Panc1 (cell line): Measurements from ENCODE around the gene CCDC61. TPM values are rescaled to one million over a fixed set of nuclear protein-coding genes. Genes with fewer than 3 reads are reported as not detected.

ENCODE experiments used
- ATAC-seq: fragments of 200-7000 bp; cut with Tn5 transposase; 2 replicates; pipeline ENCODE4 v1.9.1; 2020; ENCODE audit warnings: mild to moderate bottlenecking, moderate library complexity
- BruUV-seq: library from RNA; stranded (reverse); fragments of 400-500 nt; replicated peaks from 2 replicates; lab custom pipeline; 2021; lab: Mats Ljungman, UMichigan
- CTCF ChIA-PET: fragments of 300-600 bp; sonication (Branson Sonifier 250); formaldehyde crosslinking; loops from one replicate; lab custom pipeline; 2022; ENCODE audit warnings: antibody characterized with exemption; lab: Charles Lee
- POLR2A ChIA-PET: fragments of 300-600 bp; sonication (Branson Sonifier 250); formaldehyde crosslinking; loops from one replicate; lab custom pipeline; 2022; ENCODE audit warnings: antibody characterized with exemption; lab: Charles Lee
- DNase-seq: peaks from one replicate; pipeline ENCODE4 v3.0.0-alpha.2; 2010; ENCODE audit warnings: low read depth, low spot score
- H3K27ac ChIP-seq: 2 replicates; pipeline ENCODE4 v1.5.1; 2011; ENCODE audit warnings: mild to moderate bottlenecking, low read length, inconsistent platforms
- H3K27me3 ChIP-seq: fragments of 200-500 bp; sonication (Bioruptor generic); 2 replicates; pipeline ENCODE4 v1.6.0; 2014; ENCODE audit warnings: low read length, inconsistent platforms; ENCODE audit not compliant: control insufficient read depth, insufficient read depth
- H3K36me3 ChIP-seq: fragments of 200-500 bp; sonication (Bioruptor generic); 2 replicates; pipeline ENCODE4 v1.5.1; 2014; ENCODE audit warnings: inconsistent platforms, mild to moderate bottlenecking, low read length, moderate library complexity; ENCODE audit not compliant: control insufficient read depth, insufficient read depth
- H3K4me1 ChIP-seq: 2 replicates; pipeline ENCODE4 v1.5.1; 2011; ENCODE audit warnings: inconsistent platforms, mild to moderate bottlenecking, low read length, moderate library complexity; ENCODE audit not compliant: control insufficient read depth, insufficient read depth
- H3K4me3 ChIP-seq, 2 experiments: 2 replicates each; pipeline ENCODE4 v1.5.1; 2011 to 2012; ENCODE audit warnings: low read depth in 2 of 2, low read length in 2 of 2, mild to moderate bottlenecking in 2 of 2, inconsistent platforms in 1 of 2, moderate library complexity in 1 of 2
- H3K9me3 ChIP-seq: fragments of 200-500 bp; sonication (Bioruptor generic); 2 replicates; pipeline ENCODE4 v1.5.1; 2014; ENCODE audit warnings: low read depth, mild to moderate bottlenecking, inconsistent platforms, low read length, moderate library complexity; ENCODE audit not compliant: control insufficient read depth, insufficient read depth
- CTCF ChIP-seq: fragments of 450-650 bp; IDR thresholded peaks from 2 replicates; pipeline ENCODE4 v1.5.1; 2017; ENCODE audit warnings: mild to moderate bottlenecking
- POLR2AphosphoS5 ChIP-seq: IDR thresholded peaks from 2 replicates; pipeline ENCODE4 v1.6.1; 2012; ENCODE audit warnings: mild to moderate bottlenecking, low read depth, low read length, moderate library complexity
- SIN3A ChIP-seq: IDR thresholded peaks from 2 replicates; pipeline ENCODE4 v1.6.1; 2012; ENCODE audit warnings: low read depth, mild to moderate bottlenecking, low read length, moderate library complexity, borderline replicate concordance; ENCODE audit not compliant: insufficient read depth
- TCF7L2 ChIP-seq: IDR thresholded peaks from 2 replicates; pipeline ENCODE4 v1.6.1; 2011; ENCODE audit warnings: mild to moderate bottlenecking, low read depth, low read length, inconsistent platforms
- in situ Hi-C: cut with HindIII; loops from 2 replicates; pipeline ENCODE4 v1.10.0; 2016; ENCODE audit warnings: low sequenced_read_pairs, low pct_unique_long_range_greater_than_20kb
- intact Hi-C: fragments of 100-400 bp; cut with micrococcal nuclease; formaldehyde crosslinking; loops from one replicate; pipeline ENCODE4 v1.10.0; 2022; ENCODE audit not compliant: unreplicated experiment
- total RNA-seq: library from RNA; stranded (reverse); gene quantifications from one replicate; pipeline ENCODE4 v1.2.1, GENCODE V29; 2021; ENCODE audit not compliant: unreplicated experiment
- TF ChIP-seq, protein P1 (sequence below), 2 experiments: IDR thresholded peaks; 2 replicates each; pipeline ENCODE4 v1.6.1; 2011 to 2012; ENCODE audit warnings: low read depth in 2 of 2, control low read depth in 1 of 2, low read length in 1 of 2, mild to moderate bottlenecking in 1 of 2, moderate library complexity in 1 of 2; ENCODE audit not compliant: insufficient read depth in 1 of 2

Gene CCDC61
- total RNA-seq, 1 experiment from 2014 or later = 17.9 TPM

DNA sequence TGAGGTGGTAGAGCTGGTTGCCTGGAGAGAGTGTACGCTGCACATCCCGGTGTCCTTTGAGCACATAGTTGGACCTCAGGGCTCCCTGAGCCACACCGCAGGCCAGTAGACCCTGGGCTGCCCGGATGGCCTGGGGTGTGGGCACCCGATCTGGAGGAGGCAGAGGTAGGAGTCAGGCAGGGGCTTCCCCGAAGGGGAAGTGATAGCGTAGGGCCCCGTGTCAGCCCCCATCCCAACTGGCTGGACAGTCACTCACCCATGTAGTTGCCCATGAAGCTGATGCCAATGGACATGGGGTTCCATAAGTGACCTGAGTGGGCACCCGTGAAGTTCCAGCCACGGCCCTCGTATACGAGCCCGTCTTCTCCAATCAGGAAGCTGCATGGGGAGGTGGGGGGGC, 24.0 kb downstream of the CCDC61 start:
- no peak for DNase-seq
- no peak for ATAC-seq
- in situ Hi-C loops = no loop called here
- Histone ChIP-seq H3K4me3 (no peak overlapping the region), H3K27me3 (no peaks in the 10 kb centered on the region), H3K36me3 (no peaks in the 10 kb centered on the region), H3K4me1 (peaks cover 3% of the 10 kb centered on the region; the same call in 1 of the 2 replicates), H3K27ac (no peak overlapping the region), H3K9me3 (no peaks in the 10 kb centered on the region)
- intact Hi-C loops = no loop called here
- ChIA-PET POLR2A (no interaction called here), CTCF (interaction anchor here (0.6 kb wide), 1 partner anchor 237 kb away, joined by 3 read pairs; no protein-coding TSS in a partner anchor)
- BruUV-seq = TSS peak; percentile 84
- TF ChIP-seq, protein P1, sequence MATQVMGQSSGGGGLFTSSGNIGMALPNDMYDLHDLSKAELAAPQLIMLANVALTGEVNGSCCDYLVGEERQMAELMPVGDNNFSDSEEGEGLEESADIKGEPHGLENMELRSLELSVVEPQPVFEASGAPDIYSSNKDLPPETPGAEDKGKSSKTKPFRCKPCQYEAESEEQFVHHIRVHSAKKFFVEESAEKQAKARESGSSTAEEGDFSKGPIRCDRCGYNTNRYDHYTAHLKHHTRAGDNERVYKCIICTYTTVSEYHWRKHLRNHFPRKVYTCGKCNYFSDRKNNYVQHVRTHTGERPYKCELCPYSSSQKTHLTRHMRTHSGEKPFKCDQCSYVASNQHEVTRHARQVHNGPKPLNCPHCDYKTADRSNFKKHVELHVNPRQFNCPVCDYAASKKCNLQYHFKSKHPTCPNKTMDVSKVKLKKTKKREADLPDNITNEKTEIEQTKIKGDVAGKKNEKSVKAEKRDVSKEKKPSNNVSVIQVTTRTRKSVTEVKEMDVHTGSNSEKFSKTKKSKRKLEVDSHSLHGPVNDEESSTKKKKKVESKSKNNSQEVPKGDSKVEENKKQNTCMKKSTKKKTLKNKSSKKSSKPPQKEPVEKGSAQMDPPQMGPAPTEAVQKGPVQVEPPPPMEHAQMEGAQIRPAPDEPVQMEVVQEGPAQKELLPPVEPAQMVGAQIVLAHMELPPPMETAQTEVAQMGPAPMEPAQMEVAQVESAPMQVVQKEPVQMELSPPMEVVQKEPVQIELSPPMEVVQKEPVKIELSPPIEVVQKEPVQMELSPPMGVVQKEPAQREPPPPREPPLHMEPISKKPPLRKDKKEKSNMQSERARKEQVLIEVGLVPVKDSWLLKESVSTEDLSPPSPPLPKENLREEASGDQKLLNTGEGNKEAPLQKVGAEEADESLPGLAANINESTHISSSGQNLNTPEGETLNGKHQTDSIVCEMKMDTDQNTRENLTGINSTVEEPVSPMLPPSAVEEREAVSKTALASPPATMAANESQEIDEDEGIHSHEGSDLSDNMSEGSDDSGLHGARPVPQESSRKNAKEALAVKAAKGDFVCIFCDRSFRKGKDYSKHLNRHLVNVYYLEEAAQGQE (IDR thresholded peaks at IDR 0.05; ENCODE audit: insufficient read depth in 1 of 2, low read depth in 2 of 2, low read length in 1 of 2) = no peak
- TF ChIP-seq CTCF = no peak
- TF ChIP-seq POLR2AphosphoS5 = no peak
- TF ChIP-seq SIN3A = no peak
- TF ChIP-seq TCF7L2 = no peak

- intact Hi-C loops = no loop called here
- no peaks in the 10 kb centered on the region for H3K4me1 ChIP-seq
- H3K9me3 ChIP-seq = no peaks in the 10 kb centered on the region
- no peaks in the 10 kb centered on the region for H3K36me3 ChIP-seq
- H3K27me3 ChIP-seq = no peaks in the 10 kb centered on the region
- BruUV-seq = no TSS peak
- in situ Hi-C loops = no loop called here
- POLR2A ChIA-PET = no interaction called here
- ATAC-seq (no peak), DNase-seq (no peak)
- H3K4me3 ChIP-seq = no peak overlapping the region
- H3K27ac ChIP-seq = no peak overlapping the region
- TF ChIP-seq, protein P1 (IDR thresholded peaks at IDR 0.05; ENCODE audit: insufficient read depth in 1 of 2, low read depth in 2 of 2, low read length in 1 of 2) = no peak
- TF ChIP-seq CTCF (no peak), TCF7L2 (no peak), SIN3A (no peak), POLR2AphosphoS5 (no peak)
- CTCF ChIA-PET = interaction anchor here (0.6 kb wide), 1 partner anchor 57 kb away, joined by 3 read pairs; no protein-coding TSS in a partner anchor
Measured at GRCh38 chr19:46020819-46021125, 25.5 kb downstream of the CCDC61 start.
